H1 (cell line): ENCODE measurements around the gene PIEZO1. TPM values are rescaled to one million over a fixed set of nuclear protein-coding genes. Genes with fewer than 3 reads are reported as not detected.

Source experiments
- CTCF ChIA-PET: fragments of 300-600 bp; sonication (Branson Sonifier 250); formaldehyde crosslinking; loops from one replicate; lab custom pipeline; 2021; ENCODE audit not compliant: partially characterized antibody; lab: Charles Lee
- POLR2A ChIA-PET: fragments of 300-600 bp; sonication (Branson Sonifier 250); formaldehyde crosslinking; loops from one replicate; lab custom pipeline; 2021; ENCODE audit warnings: inconsistent platforms; ENCODE audit not compliant: partially characterized antibody; lab: Charles Lee
- DNase-seq, 2 experiments: peaks; one replicate each; pipeline versions ENCODE4 v3.0.0 to v3.0.0-alpha.2; 2010 to 2022; ENCODE audit warnings: low spot score in 2 of 2, low read depth in 1 of 2, mixed read lengths in 1 of 2
- FAIRE-seq: peaks from 2 replicates; lab custom pipeline; 2011; peaks lifted over from hg19 to GRCh38; lab: Jason Lieb, UNC
- H2AFZ ChIP-seq: 2 replicates; pipeline ENCODE4 v1.8.1; 2012; ENCODE audit warnings: low read length, inconsistent platforms
- H2AK5ac ChIP-seq: 2 replicates; pipeline ENCODE4 v1.6.1; 2013; ENCODE audit warnings: low read depth, low read length
- H2BK120ac ChIP-seq: replicated peaks from 2 replicates; pipeline ENCODE3; 2013; ENCODE audit warnings: low read depth, low read length, inconsistent platforms
- H2BK12ac ChIP-seq: 2 replicates; pipeline ENCODE4 v1.6.1; 2013; ENCODE audit warnings: low read depth, low read length
- H2BK15ac ChIP-seq: 2 replicates; pipeline ENCODE4 v1.6.1; 2013; ENCODE audit warnings: low read length
- H2BK20ac ChIP-seq: 2 replicates; pipeline ENCODE4 v1.6.1; 2013; ENCODE audit warnings: low read length
- H2BK5ac ChIP-seq: 2 replicates; pipeline ENCODE4 v1.6.1; 2013; ENCODE audit warnings: low read depth, low read length
- H3K14ac ChIP-seq: 2 replicates; pipeline ENCODE4 v1.6.1; 2013; ENCODE audit warnings: inconsistent platforms; ENCODE audit not compliant: insufficient read length
- H3K18ac ChIP-seq: 2 replicates; pipeline ENCODE4 v1.6.1; 2013; ENCODE audit warnings: low read length; ENCODE audit errors: extremely low read depth
- H3K23ac ChIP-seq: 2 replicates; pipeline ENCODE4 v1.6.1; 2013; ENCODE audit warnings: inconsistent platforms; ENCODE audit not compliant: insufficient read length
- H3K23me2 ChIP-seq: 2 replicates; pipeline ENCODE4 v1.6.1; 2013; ENCODE audit warnings: low read depth, low read length
- H3K27ac ChIP-seq: 2 replicates; pipeline ENCODE4 v1.6.1; 2011; ENCODE audit warnings: low read depth, low read length, inconsistent platforms
- H3K27me3 ChIP-seq, 4 experiments: replicated peaks in 1 of 4; 1 replicate in 1 of 4; 2 replicates in 3 of 4; pipeline versions ENCODE4 v1.6.1 to v1.8.1; 2011 to 2013; ENCODE audit warnings: low read length in 3 of 4, mild to moderate bottlenecking in 3 of 4, inconsistent platforms in 2 of 4, mixed read lengths in 2 of 4, moderate library complexity in 1 of 4; ENCODE audit not compliant: control insufficient read depth in 3 of 4, insufficient read depth in 3 of 4; ENCODE audit errors: extremely low read depth in 1 of 4
- H3K36me3 ChIP-seq, 4 experiments: 2 replicates each; pipeline versions ENCODE4 v1.6.1 to v1.8.1; 2011 to 2013; ENCODE audit warnings: mild to moderate bottlenecking in 4 of 4, low read length in 3 of 4, moderate library complexity in 2 of 4, control low read depth in 1 of 4, inconsistent platforms in 1 of 4; ENCODE audit not compliant: insufficient read depth in 4 of 4, control insufficient read depth in 2 of 4
- H3K4ac ChIP-seq: replicated peaks from 2 replicates; pipeline ENCODE3; 2013; ENCODE audit warnings: low read length, low read depth, mixed read lengths, inconsistent platforms; ENCODE audit not compliant: insufficient read length
- H3K4me1 ChIP-seq, 4 experiments: replicated peaks in 1 of 4; 1 replicate in 1 of 4; 2 replicates in 3 of 4; pipeline versions ENCODE4 v1.6.1 to v1.8.1; 2011 to 2013; ENCODE audit warnings: low read length in 3 of 4, inconsistent platforms in 2 of 4, mixed read lengths in 1 of 4; ENCODE audit not compliant: insufficient read depth in 4 of 4, control insufficient read depth in 3 of 4
- H3K4me2 ChIP-seq, 2 experiments: 2 replicates each; pipeline versions ENCODE4 v1.6.1 to v1.8.1; 2011 to 2013; ENCODE audit warnings: low read depth in 2 of 2, low read length in 2 of 2, control low read depth in 1 of 2, inconsistent platforms in 1 of 2, mild to moderate bottlenecking in 1 of 2; ENCODE audit not compliant: insufficient read depth in 1 of 2
- H3K4me3 ChIP-seq, 4 experiments: fragments of 200-600, 300-600 bp in 1 of 4; sonication (generic), shearing (Covaris generic), sonication (Bioruptor Twin) in 1 of 4; 2 replicates each; pipeline versions ENCODE4 v1.5.1 to v1.8.1; 2011 to 2016; ENCODE audit warnings: low read length in 4 of 4, low read depth in 3 of 4, control low read depth in 2 of 4, inconsistent platforms in 2 of 4, mild to moderate bottlenecking in 2 of 4, mixed read lengths in 1 of 4, moderate library complexity in 1 of 4; ENCODE audit not compliant: insufficient read depth in 2 of 4; ENCODE audit errors: extremely low read depth in 1 of 4
- H3K56ac ChIP-seq: replicated peaks from 2 replicates; pipeline ENCODE3; 2013; ENCODE audit warnings: low read depth, mild to moderate bottlenecking, mixed read lengths, low read length, inconsistent platforms; ENCODE audit not compliant: insufficient read length
- H3K79me1 ChIP-seq: 2 replicates; pipeline ENCODE4 v1.6.1; 2013; ENCODE audit warnings: low read depth, low read length, control low read depth
- H3K79me2 ChIP-seq, 2 experiments: 2 replicates each; pipeline versions ENCODE4 v1.6.1 to v1.8.1; 2012 to 2013; ENCODE audit warnings: low read length in 2 of 2, mild to moderate bottlenecking in 2 of 2, inconsistent platforms in 1 of 2; ENCODE audit not compliant: insufficient read depth in 2 of 2, control insufficient read depth in 1 of 2
- H3K9ac ChIP-seq, 4 experiments: replicated peaks in 1 of 4; 1 replicate in 1 of 4; 2 replicates in 3 of 4; pipeline versions ENCODE4 v1.6.1 to v1.8.1; 2011 to 2013; ENCODE audit warnings: low read depth in 3 of 4, low read length in 3 of 4, control low read depth in 2 of 4, mild to moderate bottlenecking in 2 of 4, moderate library complexity in 2 of 4, inconsistent platforms in 1 of 4; ENCODE audit errors: extremely low read depth in 1 of 4
- H3K9me3 ChIP-seq, 2 experiments: 2 replicates each; pipeline versions ENCODE4 v1.6.1 to v1.8.1; 2012 to 2013; ENCODE audit warnings: mild to moderate bottlenecking in 2 of 2, moderate library complexity in 2 of 2, control low read depth in 1 of 2, inconsistent platforms in 1 of 2, low read depth in 1 of 2, low read length in 1 of 2, mixed read lengths in 1 of 2; ENCODE audit not compliant: insufficient read depth in 2 of 2
- H4K20me1 ChIP-seq, 2 experiments: replicated peaks in 1 of 2; 2 replicates each; pipeline versions ENCODE3 to v1.8.1; 2011 to 2013; ENCODE audit warnings: inconsistent platforms in 2 of 2, low read length in 2 of 2, mild to moderate bottlenecking in 1 of 2; ENCODE audit not compliant: insufficient read depth in 2 of 2, control insufficient read depth in 1 of 2
- H4K5ac ChIP-seq: 2 replicates; pipeline ENCODE4 v1.6.1; 2013; ENCODE audit warnings: low read length, low read depth, mixed read lengths, inconsistent platforms; ENCODE audit not compliant: insufficient read length
- H4K8ac ChIP-seq: 2 replicates; pipeline ENCODE4 v1.8.0; 2013; ENCODE audit warnings: mild to moderate bottlenecking, moderate library complexity, low read length, inconsistent platforms; ENCODE audit not compliant: insufficient read depth; ENCODE audit errors: extremely low read depth
- H4K91ac ChIP-seq: replicated peaks from 2 replicates; pipeline ENCODE3; 2013; ENCODE audit warnings: low read length, mixed read lengths, inconsistent platforms; ENCODE audit not compliant: insufficient read length
- BCL11A ChIP-seq, 2 experiments: IDR thresholded peaks; one replicate each; pipeline ENCODE4 v1.6.1; 2011; ENCODE audit warnings: low read depth in 2 of 2, low read length in 2 of 2, mild to moderate bottlenecking in 2 of 2
- CHD1 ChIP-seq: IDR thresholded peaks from 2 replicates; pipeline ENCODE4 v1.6.1; 2012; ENCODE audit warnings: low read depth, low read length, improper control_type of control experiment
- JUN ChIP-seq: IDR thresholded peaks from 2 replicates; pipeline ENCODE4 v1.6.1; 2011; ENCODE audit warnings: low read depth, mild to moderate bottlenecking, improper control_type of control experiment, low read length
- JUND ChIP-seq: IDR thresholded peaks from 2 replicates; pipeline ENCODE4 v1.6.1; 2011; ENCODE audit warnings: mild to moderate bottlenecking, improper control_type of control experiment, low read length
- KDM1A ChIP-seq: fragments of 200-600, 300-600 bp; sonication (generic); IDR thresholded peaks from 2 replicates; pipeline ENCODE4 v1.7.1; 2016; ENCODE audit warnings: mild to moderate bottlenecking, low read length, borderline replicate concordance
- NRF1 ChIP-seq: IDR thresholded peaks from 2 replicates; pipeline ENCODE4 v1.6.1; 2011; ENCODE audit warnings: mild to moderate bottlenecking, low read depth, low read length, improper control_type of control experiment
- PHF8 ChIP-seq: fragments of 200-600 bp; sonication (generic); conservative IDR thresholded peaks from 2 replicates; pipeline ENCODE4 v1.7.1; 2012; ENCODE audit warnings: low read depth, mild to moderate bottlenecking, inconsistent platforms, low read length, moderate library complexity
- RAD21 ChIP-seq, 2 experiments: IDR thresholded peaks in 1 of 2; conservative IDR thresholded peaks in 1 of 2; 2 replicates each; pipeline ENCODE4 v1.6.1; 2011; ENCODE audit warnings: low read depth in 2 of 2, low read length in 2 of 2, improper control_type of control experiment in 1 of 2, inconsistent platforms in 1 of 2, mild to moderate bottlenecking in 1 of 2, moderate library complexity in 1 of 2
- RBBP5 ChIP-seq: IDR thresholded peaks from 2 replicates; pipeline ENCODE4 v1.7.1; 2012; ENCODE audit warnings: low read depth, mild to moderate bottlenecking, inconsistent platforms, low read length, moderate library complexity, borderline replicate concordance
- SAP30 ChIP-seq: fragments of 300-600 bp; sonication (generic); IDR thresholded peaks from 2 replicates; pipeline ENCODE4 v1.7.1; 2012; ENCODE audit warnings: low read length, moderate library complexity, mild to moderate bottlenecking, inconsistent platforms; ENCODE audit not compliant: insufficient read depth, insufficient replicate concordance
- SIRT6 ChIP-seq: IDR thresholded peaks from one replicate; pipeline ENCODE4 v1.7.1; 2012; ENCODE audit warnings: low read length, inconsistent platforms
- TAF7 ChIP-seq: optimal IDR thresholded peaks from 2 replicates; pipeline ENCODE3; 2011; ENCODE audit warnings: low read depth, mild to moderate bottlenecking, inconsistent platforms, low read length, moderate library complexity, borderline replicate concordance
- WGBS, 2 experiments: shearing (Covaris generic) in 1 of 2; methylation state at CpG; one replicate each; pipeline versions ENCODE4 v1.1.6 to v1.1.7; 2013 to 2015; ENCODE audit warnings: low lambda C conversion rate in 2 of 2, mixed read lengths in 2 of 2, inconsistent platforms in 1 of 2, low coverage in 1 of 2, missing lambda C conversion rate in 1 of 2; ENCODE audit not compliant: insufficient replicate concordance in 2 of 2, insufficient coverage in 1 of 2, insufficient read length in 1 of 2; ENCODE audit errors: extremely low coverage in 1 of 2, missing lambda C conversion rate in 1 of 2; 5-methylcytosine and 5-hydroxymethylcytosine counted together
- polyA plus RNA-seq, 7 experiments: library from polyadenylated mRNA; depleted of rRNA in 3 of 7; stranded (reverse) in 5 of 7; unstranded in 2 of 7; fragments of >200 nt in 5 of 7; fragments of 200-250 nt in 2 of 7; gene quantifications; 1 replicate in 5 of 7; 2 replicates in 1 of 7; 4 replicates in 1 of 7; pipeline versions ENCODE4 v1.2.1 to v1.2.3, GENCODE V29; 2011 to 2013; ENCODE audit warnings: missing spikeins in 2 of 7, mixed read lengths in 2 of 7
- total RNA-seq: library from RNA; stranded (reverse); fragmentation: NEBNext Ultra II Directional; extraction: Animal tissue kit (Norgen Biotek cat#: 25700); gene quantifications from 2 replicates; pipeline ENCODE4 v1.2.1, GENCODE V29; 2021

PIEZO1 gene
- total and polyA plus RNA-seq, 2 of the 8 experiments (the other 6 are each of a cell fraction or from before 2014, with no cell fraction given) = 42.3 to 67.5 TPM

GRCh38 chr16:88827727-88828126, 42.7 kb upstream of the PIEZO1 start:
- no peaks in the 10 kb centered on the region for H3K9me3 ChIP-seq
- H2BK5ac ChIP-seq = no peak overlapping the region
- ChIA-PET POLR2A (interaction anchor here (1.1 to 2.2 kb wide), 2 partner anchors 16 to 20 kb away, joined by 3 to 8 read pairs; partner anchors contain the start of gene APRT), CTCF (interaction anchor here (0.8 to 2.0 kb wide), 5 partner anchors 10 to 79 kb away, joined by 3 to 10 read pairs (median 3); no protein-coding TSS in a partner anchor)
- no peak overlapping the region for H4K5ac ChIP-seq
- no peak overlapping the region for H3K18ac ChIP-seq
- H4K8ac ChIP-seq = no peak overlapping the region
- WGBS, 2 experiments = 88% methylated on average over 20 of the region's 21 CpGs; no CpG with 5 or more reads in 1 of the 2 experiments
- no peaks in the 10 kb centered on the region for H3K27me3 ChIP-seq
- H3K36me3 ChIP-seq = no peaks in the 10 kb centered on the region
- no peaks in the 10 kb centered on the region for H3K23me2 ChIP-seq
- no peak overlapping the region for H3K56ac ChIP-seq
- no peak overlapping the region for H3K4ac ChIP-seq
- H3K27ac ChIP-seq = no peak overlapping the region
- no peak overlapping the region for H3K4me3 ChIP-seq
- 0 out of 7 replicates have a peak, but pooled peaks cover 0 to 2% (median 0%) of the 10 kb centered on the region in 4 experiments for H3K4me1 ChIP-seq
- no peak overlapping the region for H3K23ac ChIP-seq
- no peaks in the 10 kb centered on the region for H3K79me2 ChIP-seq
- 0 out of 2 replicates have a peak, but pooled peaks cover 3% of the 10 kb centered on the region for H3K79me1 ChIP-seq
- no peak overlapping the region for H3K9ac ChIP-seq
- DNase-seq (no peak), FAIRE-seq (no peak)
- H3K4me2 ChIP-seq = no peak overlapping the region
- H2BK120ac ChIP-seq = no peak overlapping the region
- H2AK5ac ChIP-seq = no peak overlapping the region
- H2BK15ac ChIP-seq = no peak overlapping the region
- H2BK12ac ChIP-seq = no peak overlapping the region
- H2AFZ ChIP-seq = no peak overlapping the region
- H4K20me1 ChIP-seq = peaks cover 2 to 6% of the 10 kb centered on the region in 2 experiments
- no peak overlapping the region for H3K14ac ChIP-seq
- H4K91ac ChIP-seq = no peak overlapping the region
- H2BK20ac ChIP-seq = no peak overlapping the region
- TF ChIP-seq PHF8 (no peak), BCL11A (IDR thresholded peaks at IDR 0.05; ENCODE audit: low read depth in 2 of 2, low read length in 2 of 2) (no peak), RAD21 (IDR thresholded peaks at IDR 0.05 in 1 of 2, conservative IDR thresholded peaks at IDR 0.05 in 1 of 2; ENCODE audit: low read depth in 2 of 2, low read length in 2 of 2) (no peak), NRF1 (no peak), SIRT6 (no peak), KDM1A (no peak), RBBP5 (no peak), TAF7 (no peak), JUND (no peak), SAP30 (no peak), JUN (no peak), CHD1 (no peak)
